GM18861 (cell line): ENCODE measurements around the gene PCED1B.
"Not testable (repeated sequence)": the region's sequence is repeated elsewhere in the genome, so short reads cannot be mapped to it uniquely, and the experiment has no call there.

ENCODE experiments used
- ATAC-seq: cut with Tn5 transposase; IDR thresholded peaks from one replicate; pipeline ENCODE4 v1.9.1; 2021; ENCODE audit not compliant: unreplicated experiment

The PCED1B gene, protein sequence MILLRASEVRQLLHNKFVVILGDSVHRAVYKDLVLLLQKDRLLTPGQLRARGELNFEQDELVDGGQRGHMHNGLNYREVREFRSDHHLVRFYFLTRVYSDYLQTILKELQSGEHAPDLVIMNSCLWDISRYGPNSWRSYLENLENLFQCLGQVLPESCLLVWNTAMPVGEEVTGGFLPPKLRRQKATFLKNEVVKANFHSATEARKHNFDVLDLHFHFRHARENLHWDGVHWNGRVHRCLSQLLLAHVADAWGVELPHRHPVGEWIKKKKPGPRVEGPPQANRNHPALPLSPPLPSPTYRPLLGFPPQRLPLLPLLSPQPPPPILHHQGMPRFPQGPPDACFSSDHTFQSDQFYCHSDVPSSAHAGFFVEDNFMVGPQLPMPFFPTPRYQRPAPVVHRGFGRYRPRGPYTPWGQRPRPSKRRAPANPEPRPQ

DNA sequence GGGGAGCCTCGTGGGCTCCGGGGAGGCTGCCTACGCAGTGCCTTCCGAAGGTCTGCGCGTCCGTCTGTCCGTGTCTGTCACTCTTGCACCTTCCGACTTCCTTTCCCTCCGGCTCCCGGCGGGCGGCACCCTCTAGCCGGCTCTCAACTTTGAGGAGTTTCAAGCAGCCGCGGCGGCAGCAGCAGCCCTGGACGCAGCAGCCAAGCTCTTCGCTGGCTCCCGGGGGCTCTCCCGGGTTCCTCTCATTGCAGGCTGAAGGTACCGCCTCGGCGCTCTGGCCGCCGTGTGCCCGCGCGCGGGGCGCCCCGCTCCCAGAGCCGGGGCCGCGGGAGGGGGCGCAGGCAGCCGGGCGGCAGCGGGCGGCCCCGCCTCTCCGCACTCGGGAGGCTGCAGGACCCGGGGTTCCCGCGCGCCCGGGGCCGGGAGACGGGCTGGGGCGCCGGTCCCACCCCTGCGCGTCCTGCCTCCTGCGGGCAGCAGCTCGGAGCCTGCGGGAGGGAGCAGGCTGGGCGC, at the start of gene PCED1B, which contains the start of gene AMIGO2:
Gene PCED1B, plus strand, starts transcription at position 154 of the 513 bp plus-strand sequence. CDS start 155,443 bp downstream, outside the sequence.
Gene AMIGO2, minus strand, starts transcription at position 492 of the 513 bp plus-strand sequence. CDS start 957 bp downstream, outside the sequence.
- ATAC-seq: peak; percentile 64

DNA sequence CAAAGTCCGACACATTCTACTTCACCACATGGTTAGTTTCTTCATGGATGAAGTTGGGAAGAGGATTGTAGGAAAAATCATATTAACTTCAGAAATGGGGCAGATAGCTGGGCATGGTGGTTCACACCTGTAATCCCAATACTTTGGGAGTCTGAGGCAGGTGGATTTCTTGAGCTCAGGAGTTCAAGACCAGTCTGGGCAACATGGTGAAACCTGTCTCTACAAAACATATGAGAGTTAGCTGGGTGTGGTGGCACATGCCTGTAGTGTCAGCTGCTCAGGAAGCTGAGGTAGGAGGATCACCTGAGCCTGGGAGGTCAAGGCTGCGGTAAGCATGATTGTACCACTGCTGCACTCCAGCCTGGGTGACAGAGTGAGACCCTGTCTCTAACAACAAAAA, 49.5 kb upstream of the PCED1B start:
- ATAC-seq: no peak

DNA sequence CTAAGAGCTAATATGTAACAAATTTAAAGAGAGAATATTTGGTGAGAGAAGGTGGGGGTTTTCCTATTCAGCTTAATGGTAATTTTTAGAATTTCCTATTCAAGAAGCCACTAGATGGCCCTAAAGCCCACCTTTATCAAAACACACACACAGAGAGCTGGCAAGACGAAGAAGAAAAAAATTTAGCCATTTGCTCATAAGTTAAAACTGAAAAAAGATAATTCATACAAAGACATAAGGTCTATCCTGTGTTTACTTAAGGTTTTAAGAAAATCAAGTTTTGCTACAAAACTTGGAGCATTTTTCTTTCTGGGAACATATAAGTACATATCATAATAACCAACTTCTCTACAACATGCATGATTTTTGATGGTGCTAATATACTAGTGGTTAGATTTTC, 46.8 kb upstream of the PCED1B start:
- peak; percentile 49 for ATAC-seq

DNA sequence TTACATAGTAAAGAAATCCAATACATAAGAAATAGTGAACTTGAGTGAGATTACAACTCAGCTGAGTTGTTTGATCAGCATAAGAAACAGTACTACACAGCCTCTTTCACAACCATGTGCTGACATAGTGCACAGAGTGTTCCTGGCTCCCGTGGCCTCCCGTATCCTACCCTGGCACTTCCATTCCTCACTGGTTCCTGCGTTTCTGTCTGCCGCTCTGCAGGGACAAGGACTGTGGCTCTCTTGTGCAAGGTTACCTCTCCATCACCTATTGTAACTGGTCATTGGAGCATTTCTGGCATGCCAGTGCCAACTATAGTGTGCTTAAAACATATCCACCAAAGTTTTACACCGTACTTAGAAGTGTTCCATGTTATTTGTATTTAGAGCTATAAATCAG, 46.3 kb upstream of the PCED1B start:
- no peak for ATAC-seq

DNA sequence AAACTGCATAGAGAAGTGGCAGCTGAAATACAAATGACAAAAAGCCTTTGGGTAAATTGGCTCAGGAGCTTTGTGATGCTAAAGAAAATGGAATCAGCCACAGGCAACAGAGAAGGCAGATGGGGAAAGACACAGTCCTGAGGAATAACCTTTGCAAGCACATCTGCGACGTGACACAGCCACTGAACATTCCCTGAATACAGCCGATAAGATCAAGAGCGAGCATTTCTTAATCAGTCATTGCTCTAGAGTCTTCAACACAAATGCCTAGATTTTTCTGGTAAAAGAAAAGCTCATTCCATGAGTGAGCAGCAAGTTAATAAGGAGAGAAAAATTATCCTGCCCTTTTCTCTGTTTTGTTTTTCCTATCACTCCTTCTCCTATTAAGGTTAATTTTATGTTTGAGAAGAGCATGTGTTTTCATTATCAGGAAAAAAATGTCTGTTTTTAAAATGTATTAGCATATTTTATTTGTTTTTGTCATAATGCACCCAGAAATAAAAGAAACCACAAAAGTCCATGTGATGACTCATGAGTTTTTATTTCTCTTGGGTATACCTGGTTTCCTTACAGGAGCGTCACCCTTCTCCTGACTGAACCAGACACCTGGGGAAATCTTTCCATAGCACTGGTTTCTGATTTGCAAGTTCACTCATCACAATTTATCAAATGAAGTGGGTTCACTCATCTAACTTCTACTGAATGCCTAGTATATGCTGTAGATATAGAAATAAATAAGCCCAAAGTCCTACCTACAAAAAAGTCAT, 45.4 kb upstream of the PCED1B start:
- no peak for ATAC-seq

DNA sequence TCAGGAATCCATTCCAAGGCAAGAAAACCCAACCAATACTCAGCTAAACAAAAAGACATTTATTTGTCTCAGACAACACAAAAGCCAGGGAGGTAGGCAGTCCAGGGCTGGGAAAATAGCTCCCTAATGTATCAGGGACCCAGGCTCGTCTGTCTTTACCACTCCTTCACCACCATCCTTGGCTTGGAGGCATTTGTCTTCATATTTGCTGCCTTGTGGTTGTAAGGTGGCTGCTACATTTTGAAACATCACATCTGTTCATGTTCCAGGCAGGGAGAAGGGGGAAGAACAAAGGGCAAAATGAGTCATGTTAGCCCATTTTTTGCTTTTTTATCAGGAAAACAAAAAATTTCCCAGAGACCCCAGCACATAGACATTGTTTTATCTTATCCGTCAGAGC, 44.8 kb upstream of the PCED1B start:
- no peak for ATAC-seq

DNA sequence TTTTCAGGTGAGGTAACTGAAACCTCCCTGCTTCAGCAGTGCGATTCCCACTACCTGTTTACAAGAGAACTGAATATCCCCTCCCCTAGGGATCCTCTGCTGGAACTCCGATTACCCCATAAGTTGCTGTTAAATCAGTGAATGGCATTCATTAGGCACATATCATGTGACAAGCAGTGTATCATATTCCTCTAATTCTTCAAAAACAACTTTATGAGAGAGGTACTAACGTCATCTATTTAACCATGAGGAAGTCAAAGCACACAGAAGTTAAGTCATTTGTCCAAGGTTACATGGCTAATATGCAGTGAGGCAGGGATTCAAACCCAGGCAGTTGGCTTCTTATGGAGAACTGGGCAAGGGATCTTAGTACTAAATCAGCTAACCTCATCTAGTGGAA, 43.9 kb upstream of the PCED1B start:
- ATAC-seq: no peak

DNA sequence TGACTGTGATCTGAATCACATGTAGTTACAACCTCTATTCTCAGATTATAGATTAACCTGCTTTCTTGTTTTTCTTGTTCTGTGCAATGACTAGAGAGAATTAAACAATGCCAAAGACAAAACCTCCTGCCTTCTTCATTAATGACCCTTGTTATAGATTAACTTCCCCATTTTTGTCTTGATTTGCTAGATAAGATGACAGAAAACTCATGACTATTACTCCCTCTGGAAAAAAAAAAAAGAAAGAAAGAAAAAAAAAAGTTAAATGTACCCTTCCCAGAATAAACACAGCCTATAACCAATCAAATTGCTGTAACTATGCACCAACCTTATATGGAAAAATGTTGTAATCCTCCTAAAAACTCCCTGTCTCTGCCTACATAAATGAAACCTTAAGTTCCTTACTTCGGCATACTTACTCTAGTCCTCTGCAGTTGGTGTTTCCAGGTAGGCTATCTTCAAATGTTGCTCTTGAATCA, 41.1 kb upstream of the PCED1B start:
- ATAC-seq: peak; percentile 78

DNA sequence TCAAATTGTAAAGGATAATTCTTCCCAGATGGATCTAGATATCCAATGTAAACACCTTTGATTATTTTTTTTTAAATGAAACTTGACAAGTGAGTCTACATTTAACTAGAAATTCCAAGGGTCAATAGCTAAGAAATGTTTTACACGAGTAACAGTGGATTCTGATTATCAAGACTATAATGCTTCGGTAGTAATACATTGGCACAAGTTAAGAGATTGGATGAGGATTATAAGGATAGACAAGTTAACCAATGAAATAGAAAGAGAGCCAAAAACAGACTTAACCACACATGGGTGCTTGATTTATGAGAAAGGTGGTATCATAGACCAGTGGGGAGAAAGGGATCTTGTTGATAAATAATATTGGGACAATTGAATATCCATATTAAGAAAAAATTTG, 40.3 kb upstream of the PCED1B start:
- ATAC-seq: no peak

DNA sequence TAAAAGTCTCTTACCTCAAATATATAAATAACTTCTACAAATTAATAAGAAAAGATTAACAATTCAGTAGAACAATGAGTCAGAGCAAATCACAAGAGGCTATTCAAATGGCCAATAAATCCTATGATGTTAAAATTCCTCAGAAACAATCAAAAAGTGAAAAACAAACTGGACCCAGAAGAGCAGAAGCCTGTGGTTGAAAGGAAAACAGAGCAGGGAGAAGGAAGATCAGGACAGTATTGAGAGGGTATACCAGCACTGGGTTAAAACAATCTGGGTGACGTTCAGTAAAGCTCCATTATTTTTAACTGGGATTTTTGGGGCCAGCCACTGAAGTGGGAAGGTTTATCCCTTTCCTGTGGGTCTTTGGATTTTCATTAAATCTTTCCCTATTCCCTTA, 39.7 kb upstream of the PCED1B start:
- ATAC-seq: no peak

DNA sequence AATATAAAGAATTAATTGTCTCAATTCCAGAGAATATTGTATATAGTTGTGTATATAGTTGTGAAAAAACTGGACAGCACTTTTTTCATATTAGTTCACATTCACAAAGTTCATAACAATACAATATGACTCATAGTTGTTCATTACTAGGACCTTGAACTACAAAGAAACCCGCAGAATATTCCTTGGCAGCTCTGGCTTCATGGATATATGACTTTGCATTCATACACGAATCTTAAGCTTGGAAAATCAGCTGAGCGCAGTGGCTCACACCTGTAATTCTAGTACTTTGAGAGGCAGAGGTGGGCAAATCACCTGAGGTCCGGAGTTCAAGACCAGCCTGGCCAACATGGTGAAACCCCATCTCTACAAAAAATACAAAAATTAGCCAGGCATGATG, 38.1 kb upstream of the PCED1B start:
- no peak for ATAC-seq

DNA sequence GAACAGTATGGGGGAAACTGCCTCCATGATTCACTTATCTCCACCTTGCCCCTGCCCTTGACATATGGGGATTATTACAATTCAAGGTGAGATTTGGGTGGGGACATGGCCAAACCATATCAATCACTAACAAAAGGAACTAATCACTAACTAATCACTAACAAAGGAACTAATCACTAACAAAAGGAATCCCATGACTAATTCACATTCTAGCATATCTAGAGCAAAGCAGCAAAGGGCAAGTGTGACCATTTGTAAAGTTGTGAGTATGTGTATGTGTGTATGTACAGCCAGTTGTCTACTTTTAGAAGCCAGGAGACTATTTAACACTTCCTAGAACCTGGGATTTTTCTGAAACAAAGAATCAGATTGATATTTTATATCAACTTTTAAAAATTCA, 30.9 kb upstream of the PCED1B start:
- ATAC-seq: no peak

DNA sequence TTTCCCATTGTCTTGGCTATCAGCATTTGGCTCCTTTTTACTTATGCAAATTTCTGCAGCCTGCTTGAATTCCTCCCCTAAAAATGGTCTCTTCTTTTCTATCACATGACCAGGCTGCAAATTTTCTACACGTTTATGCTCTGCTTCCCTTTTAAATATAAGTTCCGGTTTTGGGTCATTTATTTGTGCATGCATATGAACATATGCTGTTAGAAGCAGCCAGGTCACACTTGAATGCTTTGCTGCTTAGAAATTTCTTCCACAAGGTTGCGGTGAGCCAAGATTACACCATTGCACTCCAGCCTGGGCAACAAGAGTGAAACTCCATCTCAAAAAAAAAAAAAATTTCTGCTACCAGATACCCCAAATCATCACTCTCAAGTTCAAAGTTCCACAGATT, 28.1 kb upstream of the PCED1B start:
- not testable (repeated sequence) for ATAC-seq

DNA sequence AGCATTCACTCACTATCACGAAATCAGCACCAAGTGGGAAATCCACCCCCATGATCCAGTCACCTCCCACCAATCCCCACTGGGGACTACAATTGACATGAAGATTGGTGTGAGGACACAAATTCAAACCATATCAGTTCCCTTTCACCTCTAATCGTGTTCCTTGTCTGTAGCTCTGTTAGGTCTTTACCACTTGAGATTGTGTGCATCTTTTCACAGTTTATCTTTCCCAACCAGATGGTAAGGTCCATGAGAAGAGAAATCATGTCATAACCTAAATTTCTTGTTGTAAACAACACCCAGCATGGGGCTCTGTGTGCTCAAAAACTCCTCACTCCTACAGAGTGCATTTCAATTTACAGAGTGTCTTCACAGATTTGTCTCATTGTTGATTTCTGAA, 27.1 kb upstream of the PCED1B start:
- no peak for ATAC-seq

DNA sequence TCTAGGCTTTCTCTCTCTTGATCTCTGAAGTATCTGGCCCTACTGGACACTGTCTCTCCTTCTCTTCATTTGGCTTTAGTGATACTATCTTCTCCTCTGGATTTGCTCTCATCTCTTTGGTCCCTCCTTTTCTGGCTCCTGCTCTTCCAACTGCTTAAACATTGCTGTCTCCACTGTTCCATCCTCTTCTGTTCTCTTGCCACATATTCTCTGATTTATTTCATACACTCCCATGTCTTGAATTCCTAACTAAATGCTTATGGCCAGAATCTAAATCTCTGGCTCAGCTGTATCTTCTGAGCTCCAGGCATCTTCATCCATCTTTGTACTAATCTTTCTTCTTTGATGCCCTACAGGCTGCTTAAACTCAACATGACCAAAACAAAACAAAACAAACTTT, 25.5 kb upstream of the PCED1B start:
- no peak for ATAC-seq

DNA sequence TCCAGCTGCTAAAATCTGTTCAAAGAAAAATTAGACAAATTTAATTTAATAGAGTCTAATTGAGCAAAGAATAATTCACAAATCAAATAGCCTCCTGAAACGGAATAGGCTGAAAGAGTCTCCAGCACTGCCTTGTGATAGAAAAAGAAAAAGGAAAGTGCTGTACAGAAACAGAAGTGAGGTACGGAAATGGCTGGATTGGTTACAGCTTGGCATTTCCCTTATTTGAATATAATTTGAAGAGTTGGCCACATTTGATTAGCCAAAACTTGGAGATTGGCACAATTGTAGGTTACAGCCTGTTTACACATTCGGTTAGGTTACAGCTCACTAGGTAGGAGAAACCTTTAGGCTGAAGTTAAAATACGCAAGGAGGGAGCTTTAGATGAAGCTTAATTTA, 24.8 kb upstream of the PCED1B start:
- no peak for ATAC-seq

DNA sequence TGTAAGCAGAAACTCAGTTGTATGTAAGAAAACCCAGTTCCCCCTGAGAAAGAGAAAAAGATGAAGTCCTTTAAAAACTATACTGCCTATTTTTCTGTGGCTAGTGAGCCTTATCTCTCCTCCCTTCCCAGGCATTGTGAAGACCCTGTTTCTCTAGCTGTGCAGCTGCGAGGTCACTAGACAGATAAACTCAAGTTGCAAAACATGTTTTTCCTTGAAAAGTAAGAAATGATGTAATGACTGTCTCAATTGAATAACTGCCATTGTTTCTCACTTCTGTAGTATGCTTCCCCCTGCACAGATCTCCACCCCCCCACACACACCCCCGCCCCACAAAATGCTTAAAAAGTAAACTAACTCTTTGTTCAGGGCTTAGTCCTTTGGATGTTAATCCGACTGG, 23.6 kb upstream of the PCED1B start:
- ATAC-seq: not testable (repeated sequence)

DNA sequence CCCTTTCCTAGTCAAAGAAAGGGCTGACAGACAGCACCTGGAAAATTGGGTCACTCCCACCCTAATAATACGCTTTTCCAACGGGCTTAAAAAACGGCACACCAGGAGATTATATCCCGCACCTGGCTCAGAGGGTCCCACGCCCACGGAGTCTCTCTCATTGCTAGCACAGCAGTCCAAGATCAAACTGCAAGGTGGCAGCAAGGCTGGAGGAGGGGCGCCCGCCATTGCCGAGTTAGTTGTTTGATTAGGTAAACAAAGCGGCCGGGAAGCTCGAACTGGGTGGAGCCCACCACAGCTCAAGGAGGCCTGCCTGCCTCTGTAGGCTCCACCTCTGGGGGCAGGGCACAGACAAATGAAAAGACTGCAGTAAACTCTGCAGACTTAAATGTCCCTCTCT, 22.5 kb upstream of the PCED1B start:
- ATAC-seq: not testable (repeated sequence)

DNA sequence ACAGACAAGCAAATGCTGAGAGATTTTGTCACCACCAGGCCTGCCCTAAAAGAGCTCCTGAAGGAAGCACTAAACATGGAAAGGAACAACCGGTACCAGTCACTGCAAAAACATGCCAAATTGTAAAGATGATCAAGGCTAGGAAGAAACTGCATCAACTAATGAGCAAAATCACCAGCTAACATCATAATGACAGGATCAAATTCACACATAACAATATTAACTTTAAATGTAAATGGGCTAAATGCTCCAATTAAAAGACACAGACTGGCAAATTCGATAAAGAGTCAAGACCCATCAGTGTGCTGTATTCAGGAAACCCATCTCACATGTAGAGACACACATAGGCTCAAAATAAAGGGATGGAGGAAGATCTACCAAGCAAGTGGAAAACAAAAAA, 20.8 kb upstream of the PCED1B start:
- ATAC-seq: not testable (repeated sequence)

DNA sequence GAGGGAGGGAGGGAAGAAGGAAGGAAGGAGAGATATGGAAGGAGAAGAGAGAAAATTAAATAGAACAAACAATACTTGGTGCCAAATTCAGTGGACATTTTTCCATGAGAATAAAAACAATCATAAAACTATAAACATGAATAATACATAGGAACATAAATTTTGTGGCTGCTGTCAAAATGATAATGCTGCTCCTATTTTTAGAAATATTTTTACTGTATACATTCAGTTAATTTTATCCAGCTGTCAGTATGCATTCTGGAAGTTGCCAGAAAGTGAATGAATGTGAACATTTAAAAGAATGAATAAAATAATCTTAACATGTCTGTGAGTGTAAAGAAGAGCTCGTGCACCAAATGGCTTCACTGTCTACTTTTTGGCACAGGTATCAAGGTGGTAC, 13.9 kb upstream of the PCED1B start:
- ATAC-seq: no peak

DNA sequence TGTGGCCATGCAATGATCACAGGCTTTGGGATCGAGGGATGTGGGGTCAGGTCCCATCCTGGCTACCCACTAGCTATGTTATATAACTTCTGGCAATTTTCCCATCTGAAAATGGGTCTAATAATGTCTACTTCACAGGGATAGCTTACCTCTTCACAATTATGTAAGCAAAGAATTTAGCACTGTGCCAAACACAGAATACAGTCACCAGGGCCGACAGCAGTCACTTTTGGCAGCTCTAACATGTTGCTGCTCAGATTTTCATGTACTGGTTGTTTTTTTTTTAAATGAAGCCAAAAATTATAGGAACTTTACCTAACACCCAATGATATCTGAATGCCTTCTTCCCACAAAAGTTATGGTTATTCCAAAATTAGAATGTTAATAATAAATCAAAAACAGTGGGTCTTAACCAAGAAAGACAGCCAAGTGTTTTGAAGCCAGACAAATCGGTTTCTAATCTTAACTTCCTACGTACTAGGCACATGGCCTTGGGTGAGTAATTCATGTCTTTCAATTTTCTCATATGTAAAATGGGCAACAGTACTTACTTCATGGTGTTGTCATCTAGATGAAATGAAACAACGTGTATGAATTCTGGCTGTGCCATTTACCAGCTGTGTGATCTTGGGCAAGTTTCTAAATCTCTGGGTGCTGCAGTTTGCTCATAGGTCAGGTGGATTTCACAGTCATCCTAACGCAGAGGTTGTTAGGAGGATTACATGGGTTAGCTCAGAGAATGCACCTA, 13.0 kb upstream of the PCED1B start:
- peak; percentile 70 for ATAC-seq
